ENCODE data around the gene NT5E.
"Not testable (repeated sequence)": the region's sequence is repeated elsewhere in the genome, so short reads cannot be mapped to it uniquely, and the experiment has no call there.

NT5E gene

DNA sequence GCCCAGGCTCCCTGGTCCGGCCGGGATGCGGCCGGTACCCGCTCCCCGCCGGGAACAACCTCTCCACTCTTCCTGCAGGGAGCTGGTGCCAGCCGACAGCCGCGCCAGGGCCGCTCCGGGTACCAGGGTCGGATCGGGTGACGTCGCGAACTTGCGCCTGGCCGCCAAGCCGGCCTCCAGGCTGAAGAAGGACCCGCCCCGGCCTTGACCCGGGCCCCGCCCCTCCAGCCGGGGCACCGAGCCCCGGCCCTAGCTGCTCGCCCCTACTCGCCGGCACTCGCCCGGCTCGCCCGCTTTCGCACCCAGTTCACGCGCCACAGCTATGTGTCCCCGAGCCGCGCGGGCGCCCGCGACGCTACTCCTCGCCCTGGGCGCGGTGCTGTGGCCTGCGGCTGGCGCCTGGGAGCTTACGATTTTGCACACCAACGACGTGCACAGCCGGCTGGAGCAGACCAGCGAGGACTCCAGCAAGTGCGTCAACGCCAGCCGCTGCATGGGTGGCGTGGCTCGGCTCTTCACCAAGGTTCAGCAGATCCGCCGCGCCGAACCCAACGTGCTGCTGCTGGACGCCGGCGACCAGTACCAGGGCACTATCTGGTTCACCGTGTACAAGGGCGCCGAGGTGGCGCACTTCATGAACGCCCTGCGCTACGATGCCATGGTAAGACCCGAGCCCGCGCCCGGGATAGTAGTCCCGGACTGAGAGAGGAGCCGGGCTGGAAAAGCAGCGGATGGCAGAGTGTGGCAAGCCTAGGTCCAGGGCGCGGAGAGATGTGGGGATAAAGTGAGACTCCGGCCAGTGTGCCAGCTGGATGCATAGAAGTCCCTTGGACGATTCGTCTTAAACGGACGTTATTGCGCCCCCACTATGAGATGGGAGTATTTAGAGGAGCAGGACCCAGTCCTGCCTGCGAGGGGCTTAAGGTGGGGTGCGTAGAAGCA lies at the start of gene NT5E:
Gene NT5E (plus strand): TSS at position 266 of the 942 bp plus-strand sequence. CDS start 57 bp downstream, at position 323.
- Histone ChIP-seq H3K4me1 (ENCODE audit: insufficient read depth, low read length) (peaks cover 4% of the 10 kb centered on the region; the same call in 1 of the 2 replicates), H3K9ac (ENCODE audit: low read depth, low read length) (peak within 1 kb of the TSS; percentile 53; the same call in 1 of the 2 replicates)

DNA sequence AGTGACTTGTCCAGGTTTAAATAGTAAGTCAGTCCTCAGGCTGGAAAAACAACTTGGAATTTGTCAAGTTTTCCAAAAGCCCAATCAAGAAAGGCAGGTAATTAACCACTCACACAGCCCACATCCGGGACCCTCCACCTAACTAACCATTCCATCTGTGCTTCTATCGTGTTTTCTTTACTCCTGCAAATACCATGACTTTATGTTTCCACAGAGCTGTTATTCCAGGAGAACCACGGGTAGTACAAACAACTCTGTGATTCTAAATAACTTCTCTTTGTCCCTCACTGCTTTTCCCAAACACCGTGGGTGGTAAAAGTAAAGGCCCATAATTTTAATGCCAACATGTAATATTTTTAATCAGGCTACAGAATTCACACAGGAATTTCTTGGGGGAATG lies 49.6 kb upstream of the NT5E start:
- H3K4me3 ChIP-seq (ENCODE audit: low read length): no peak overlapping the region
- peaks cover 27% of the 10 kb centered on the region for H3K4me1 ChIP-seq (ENCODE audit: insufficient read depth, low read length)
- H3K27me3 ChIP-seq (ENCODE audit: insufficient read depth, low read length): no peaks in the 10 kb centered on the region
- no peaks in the 10 kb centered on the region for H3K9me3 ChIP-seq (ENCODE audit: insufficient read depth, low read depth, low read length)
- no peak overlapping the region for H3K9ac ChIP-seq (ENCODE audit: low read depth, low read length)
- no peak overlapping the region for H3K27ac ChIP-seq (ENCODE audit: low read length)
- H3K36me3 ChIP-seq (ENCODE audit: insufficient read depth, low read depth, low read length): no peaks in the 10 kb centered on the region

More for the DNA sequence above, at the start of gene NT5E:
- H3K36me3 ChIP-seq (ENCODE audit: insufficient read depth, low read depth, low read length): no peaks in the 10 kb centered on the region
- H3K4me3 ChIP-seq (ENCODE audit: low read length): peak within 1 kb of the TSS; percentile 80
- no peaks in the 10 kb centered on the region for H3K9me3 ChIP-seq (ENCODE audit: insufficient read depth, low read depth, low read length)
- H3K27ac ChIP-seq (ENCODE audit: low read length): no peak within 1 kb of the TSS
- H3K27me3 ChIP-seq (ENCODE audit: insufficient read depth, low read length): peaks cover 66% of the 10 kb centered on the region

GRCh38 chr6:85401186-85402021 lies 48.5 kb upstream of the NT5E start:
- no peak overlapping the region for H3K27ac ChIP-seq (ENCODE audit: low read length)
- H3K9me3 ChIP-seq (ENCODE audit: insufficient read depth, low read depth, low read length): no peaks in the 10 kb centered on the region
- no peak overlapping the region for H3K9ac ChIP-seq (ENCODE audit: low read depth, low read length)
- H3K36me3 ChIP-seq (ENCODE audit: insufficient read depth, low read depth, low read length): no peaks in the 10 kb centered on the region
- no peaks in the 10 kb centered on the region for H3K27me3 ChIP-seq (ENCODE audit: insufficient read depth, low read length)
- H3K4me1 ChIP-seq (ENCODE audit: insufficient read depth, low read length): peaks cover 27% of the 10 kb centered on the region
- H3K4me3 ChIP-seq (ENCODE audit: low read length): no peak overlapping the region

DNA sequence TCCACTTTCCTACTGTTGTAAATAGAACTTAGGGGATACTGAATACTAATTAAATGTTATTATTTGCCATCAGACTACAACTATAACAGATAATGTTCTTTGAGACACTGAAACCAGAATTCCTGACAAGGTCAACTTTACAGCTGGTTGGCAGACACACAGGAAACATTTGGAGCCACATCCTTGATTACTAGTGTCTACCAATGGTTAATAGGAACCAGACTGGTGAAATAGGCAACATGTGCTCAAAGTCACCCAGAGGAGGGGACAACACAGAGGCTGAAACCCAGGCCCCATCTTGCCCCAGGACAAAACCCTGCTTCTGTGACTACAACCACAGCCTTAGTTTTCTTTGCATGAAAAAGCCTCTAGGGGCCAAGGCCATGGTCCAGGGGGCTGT lies 47.8 kb upstream of the NT5E start:
- Histone ChIP-seq H3K27ac (ENCODE audit: low read length) (no peak overlapping the region), H3K4me1 (ENCODE audit: insufficient read depth, low read length) (peaks cover 27% of the 10 kb centered on the region)

DNA sequence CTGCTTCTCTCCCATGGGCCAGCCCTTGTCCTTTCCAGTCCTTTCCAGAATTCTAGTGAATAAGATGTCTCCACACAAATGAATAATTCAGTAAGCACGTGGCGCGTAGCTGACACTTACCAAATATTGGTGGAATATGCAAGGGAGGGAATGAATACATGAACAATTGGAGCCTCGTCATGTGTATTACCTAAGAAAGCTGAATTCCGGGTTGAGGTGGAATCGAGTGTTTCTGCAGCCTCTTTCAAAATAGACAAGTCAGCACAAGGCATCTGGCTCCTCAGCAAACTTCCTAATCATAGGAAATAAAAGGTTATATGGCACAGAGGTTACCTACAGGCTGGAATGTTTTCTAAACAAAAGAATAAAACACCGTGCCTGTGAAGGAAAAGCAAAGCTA lies 47.0 kb upstream of the NT5E start:
- Histone ChIP-seq H3K36me3 (ENCODE audit: insufficient read depth, low read depth, low read length) (no peaks in the 10 kb centered on the region), H3K9ac (ENCODE audit: low read depth, low read length) (no peak overlapping the region), H3K9me3 (ENCODE audit: insufficient read depth, low read depth, low read length) (no peaks in the 10 kb centered on the region), H3K27me3 (ENCODE audit: insufficient read depth, low read length) (no peaks in the 10 kb centered on the region), H3K4me1 (ENCODE audit: insufficient read depth, low read length) (peaks cover 27% of the 10 kb centered on the region), H3K27ac (ENCODE audit: low read length) (no peak overlapping the region), H3K4me3 (ENCODE audit: low read length) (no peak overlapping the region)

More for the DNA sequence above, 47.8 kb upstream of the NT5E start:
- no peaks in the 10 kb centered on the region for H3K36me3 ChIP-seq (ENCODE audit: insufficient read depth, low read depth, low read length)
- H3K9me3 ChIP-seq (ENCODE audit: insufficient read depth, low read depth, low read length): no peaks in the 10 kb centered on the region
- no peak overlapping the region for H3K9ac ChIP-seq (ENCODE audit: low read depth, low read length)
- H3K4me3 ChIP-seq (ENCODE audit: low read length): no peak overlapping the region
- H3K27me3 ChIP-seq (ENCODE audit: insufficient read depth, low read length): no peaks in the 10 kb centered on the region

DNA sequence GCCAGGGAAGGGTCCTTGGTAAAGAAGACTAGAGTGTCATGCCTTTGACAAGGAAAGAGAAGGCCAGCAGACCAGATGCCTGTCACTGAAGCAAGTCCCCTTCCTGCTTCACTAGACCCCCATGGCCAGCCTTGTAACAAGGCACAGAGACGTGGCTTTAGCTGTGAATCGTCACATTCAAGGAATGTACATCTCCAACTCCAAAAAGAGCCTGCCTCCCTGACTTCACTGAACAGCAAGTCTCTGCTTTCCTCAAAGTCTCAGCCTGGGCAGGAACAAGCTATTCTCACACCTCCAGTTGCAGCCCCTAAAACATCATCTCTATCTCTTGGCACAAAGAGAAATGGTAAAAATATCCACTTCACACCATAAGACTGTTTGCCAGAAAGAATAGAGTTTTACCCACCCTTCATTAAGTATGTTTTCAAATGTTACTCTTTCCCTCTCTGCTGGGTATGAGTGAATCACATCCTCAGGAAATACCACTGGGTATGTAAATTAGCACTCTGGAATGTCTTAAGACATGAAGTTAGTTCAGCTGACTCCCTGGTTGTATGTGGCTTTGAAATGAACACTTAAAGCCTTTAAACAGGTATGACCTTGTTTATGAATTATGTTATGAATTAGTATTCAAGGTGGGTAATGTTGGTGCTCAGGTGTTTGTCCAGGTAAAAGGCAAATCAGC lies 46.4 kb upstream of the NT5E start:
- no peak overlapping the region for H3K9ac ChIP-seq (ENCODE audit: low read depth, low read length)
- H3K9me3 ChIP-seq (ENCODE audit: insufficient read depth, low read depth, low read length): no peaks in the 10 kb centered on the region
- H3K4me1 ChIP-seq (ENCODE audit: insufficient read depth, low read length): peaks cover 27% of the 10 kb centered on the region
- H3K4me3 ChIP-seq (ENCODE audit: low read length): no peak overlapping the region
- no peaks in the 10 kb centered on the region for H3K36me3 ChIP-seq (ENCODE audit: insufficient read depth, low read depth, low read length)
- no peak overlapping the region for H3K27ac ChIP-seq (ENCODE audit: low read length)
- H3K27me3 ChIP-seq (ENCODE audit: insufficient read depth, low read length): no peaks in the 10 kb centered on the region

GRCh38 chr6:85404016-85404563 lies 45.8 kb upstream of the NT5E start:
- not testable (repeated sequence) for H3K4me3 ChIP-seq (ENCODE audit: low read length); H3K27me3 ChIP-seq (ENCODE audit: insufficient read depth, low read length); H3K9me3 ChIP-seq (ENCODE audit: insufficient read depth, low read depth, low read length); H3K36me3 ChIP-seq (ENCODE audit: insufficient read depth, low read depth, low read length); H3K27ac ChIP-seq (ENCODE audit: low read length); H3K9ac ChIP-seq (ENCODE audit: low read depth, low read length)
- H3K4me1 ChIP-seq (ENCODE audit: insufficient read depth, low read length): peaks cover 27% of the 10 kb centered on the region

DNA sequence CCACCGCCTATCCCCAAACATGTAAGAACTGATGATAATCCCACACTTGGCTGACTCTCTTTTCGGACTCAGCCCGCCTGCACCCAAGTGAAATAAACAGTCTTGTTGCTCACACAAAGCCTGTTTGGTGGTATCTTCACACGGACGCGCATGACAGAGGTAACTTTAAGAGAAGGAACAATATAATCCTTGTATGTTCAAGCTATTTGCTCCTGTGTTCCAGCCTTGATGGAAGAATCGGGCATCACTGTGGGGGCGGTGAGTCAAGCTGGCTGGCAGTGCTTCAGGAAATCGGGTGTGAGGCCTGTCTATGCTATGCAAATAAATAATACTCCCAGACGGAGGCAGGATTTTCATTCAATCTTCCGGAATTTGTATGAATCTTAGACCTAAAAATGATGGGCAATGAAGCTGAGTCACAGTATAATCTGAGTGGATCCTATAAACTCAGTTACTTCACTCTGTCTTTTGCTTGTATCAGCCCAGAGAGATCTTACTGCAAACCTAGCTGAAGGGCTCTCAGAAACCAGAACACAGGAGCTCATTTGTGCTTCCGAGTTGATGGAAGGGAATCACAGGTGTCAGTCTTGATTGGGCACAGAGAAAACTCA lies 45.2 kb upstream of the NT5E start:
- H3K9ac ChIP-seq (ENCODE audit: low read depth, low read length): no peak overlapping the region
- H3K9me3 ChIP-seq (ENCODE audit: insufficient read depth, low read depth, low read length): no peaks in the 10 kb centered on the region
- peaks cover 27% of the 10 kb centered on the region for H3K4me1 ChIP-seq (ENCODE audit: insufficient read depth, low read length)
- no peaks in the 10 kb centered on the region for H3K36me3 ChIP-seq (ENCODE audit: insufficient read depth, low read depth, low read length)
- H3K4me3 ChIP-seq (ENCODE audit: low read length): no peak overlapping the region
- H3K27ac ChIP-seq (ENCODE audit: low read length): no peak overlapping the region
- H3K27me3 ChIP-seq (ENCODE audit: insufficient read depth, low read length): no peaks in the 10 kb centered on the region

DNA sequence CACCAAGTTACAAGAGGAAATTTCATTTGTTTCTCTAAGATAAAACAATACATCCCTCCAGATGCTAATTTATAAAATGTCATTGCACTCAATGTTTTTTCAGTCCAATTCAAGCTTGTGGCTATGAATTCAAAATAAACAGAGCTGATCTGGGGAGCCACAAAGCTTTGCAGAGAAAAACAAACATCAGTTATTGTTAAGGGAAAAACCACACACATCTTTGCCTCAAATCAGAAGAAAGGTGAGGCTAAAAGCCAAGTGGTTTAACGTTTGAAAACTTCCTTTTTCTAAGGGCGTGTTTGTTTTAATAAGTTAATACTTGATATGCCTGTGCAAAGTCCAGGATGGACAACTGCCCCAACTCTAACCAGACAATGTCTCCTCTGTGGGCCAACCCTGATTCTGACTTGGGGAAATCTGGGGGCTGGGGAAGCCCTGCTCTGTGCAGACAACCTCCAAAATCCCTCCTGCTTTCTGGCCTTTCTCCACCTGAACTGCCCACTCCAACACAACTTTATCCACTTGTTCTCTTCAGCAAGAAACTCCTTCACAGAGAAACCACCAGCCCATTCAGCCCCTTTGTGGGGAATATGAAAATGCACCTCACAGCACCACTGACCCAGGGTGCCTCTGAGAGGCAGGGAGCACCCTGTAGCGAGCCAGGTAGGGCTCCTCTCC lies 44.6 kb upstream of the NT5E start:
- Histone ChIP-seq H3K27me3 (ENCODE audit: insufficient read depth, low read length) (no peaks in the 10 kb centered on the region), H3K9me3 (ENCODE audit: insufficient read depth, low read depth, low read length) (no peaks in the 10 kb centered on the region), H3K4me3 (ENCODE audit: low read length) (no peak overlapping the region), H3K9ac (ENCODE audit: low read depth, low read length) (no peak overlapping the region), H3K4me1 (ENCODE audit: insufficient read depth, low read length) (peaks cover 27% of the 10 kb centered on the region), H3K36me3 (ENCODE audit: insufficient read depth, low read depth, low read length) (no peaks in the 10 kb centered on the region), H3K27ac (ENCODE audit: low read length) (no peak overlapping the region)

GRCh38 chr6:85405853-85406198 lies 44.1 kb upstream of the NT5E start:
- no peak overlapping the region for H3K4me3 ChIP-seq (ENCODE audit: low read length)
- no peaks in the 10 kb centered on the region for H3K27me3 ChIP-seq (ENCODE audit: insufficient read depth, low read length)
- no peak overlapping the region for H3K27ac ChIP-seq (ENCODE audit: low read length)
- H3K9me3 ChIP-seq (ENCODE audit: insufficient read depth, low read depth, low read length): no peaks in the 10 kb centered on the region
- H3K4me1 ChIP-seq (ENCODE audit: insufficient read depth, low read length): peaks cover 27% of the 10 kb centered on the region
- H3K36me3 ChIP-seq (ENCODE audit: insufficient read depth, low read depth, low read length): no peaks in the 10 kb centered on the region
- H3K9ac ChIP-seq (ENCODE audit: low read depth, low read length): no peak overlapping the region

All from iPS-20b (cell line).